ENCODE results near the gene FAM168A.

- TF ChIP-seq POLR2A (IDR thresholded peaks at IDR 0.05; ENCODE audit: control extremely low read depth in 1 of 2, low read depth in 2 of 2, low read length in 2 of 2) (no peak), CTCF (IDR thresholded peaks at IDR 0.05; ENCODE audit: control extremely low read depth in 1 of 3, insufficient read depth in 1 of 3, low read depth in 1 of 3, low read length in 3 of 3) (no peak), JUN (IDR thresholded peaks at IDR 0.05; ENCODE audit: low read depth, low read length) (no peak), RAD21 (IDR thresholded peaks at IDR 0.05 in 1 of 2, conservative IDR thresholded peaks at IDR 0.05 in 1 of 2; ENCODE audit: low read depth in 2 of 2, low read length in 2 of 2) (no peak), GABPA (IDR thresholded peaks at IDR 0.05; ENCODE audit: borderline replicate concordance, insufficient read depth, low read length) (no peak), GTF2F1 (IDR thresholded peaks at IDR 0.05; ENCODE audit: borderline replicate concordance, low read depth, low read length) (no peak), EZH2 (IDR thresholded peaks at IDR 0.05; ENCODE audit: low read depth, low read length, severe bottlenecking) (no peak), EP300 (IDR thresholded peaks at IDR 0.05; ENCODE audit: borderline replicate concordance in 1 of 2, low read depth in 2 of 2, low read length in 2 of 2) (no peak)
These were observed 136.5 kb downstream of the FAM168A start for GRCh38 chr11:73461335-73461840.

All from H1 (cell line).